Uterus (tissue), 4 donors: Measurements from ENCODE around the gene SUPT7L. TPM values are rescaled to one million over a fixed set of nuclear protein-coding genes. Genes with fewer than 3 reads are reported as not detected.

Experiments used
- DNase-seq, 2 donors: peaks; one replicate each; pipeline ENCODE4 v3.0.0-alpha.2; 2019 to 2020
- H3K27ac ChIP-seq, 2 donors: fragments of 200-600 bp; sonication (generic); 1 replicate in 1 of 2; 2 replicates in 1 of 2; pipeline ENCODE4 v1.5.1; 2016 to 2018
- H3K27me3 ChIP-seq, 2 donors: fragments of 200-600 bp; sonication (generic); one replicate each; pipeline ENCODE4 v1.5.1; 2018 to 2019; ENCODE audit warnings: control low read depth in 1 of 2
- H3K36me3 ChIP-seq, 2 donors: fragments of 200-600 bp; sonication (generic); one replicate each; pipeline ENCODE4 v1.5.1; 2019; ENCODE audit warnings: control low read depth in 1 of 2
- H3K4me1 ChIP-seq, 2 donors: fragments of 200-600 bp; sonication (generic); one replicate each; pipeline ENCODE4 v1.5.1; 2018 to 2019; ENCODE audit warnings: control low read depth in 1 of 2
- H3K4me3 ChIP-seq, 2 donors: fragments of 200-600 bp; sonication (generic); 1 replicate in 1 of 2; 2 replicates in 1 of 2; pipeline ENCODE4 v1.5.1; 2018 to 2019; ENCODE audit warnings: mild to moderate bottlenecking in 1 of 2
- H3K9me3 ChIP-seq, 2 donors: fragments of 200-600 bp; sonication (generic); one replicate each; pipeline ENCODE4 v1.5.1; 2019; ENCODE audit warnings: control low read depth in 1 of 2
- CTCF ChIP-seq, 4 experiments: fragments of 200-600 bp in 2 of 4; fragments of 450-650 bp in 2 of 4; sonication (generic) in 2 of 4; IDR thresholded peaks; one replicate each; pipeline ENCODE4 v1.5.1; 2016 to 2019; ENCODE audit warnings: antibody characterized with exemption in 4 of 4, mild to moderate bottlenecking in 2 of 4, moderate library complexity in 1 of 4
- POLR2A ChIP-seq, 2 donors: fragments of 450-650 bp; IDR thresholded peaks; one replicate each; pipeline ENCODE4 v1.6.1; 2016; ENCODE audit warnings: antibody characterized with exemption in 2 of 2, mild to moderate bottlenecking in 1 of 2, moderate library complexity in 1 of 2
- intact Hi-C: fragments of 100-400 bp; cut with DNase I; formaldehyde crosslinking; loops from one replicate; pipeline ENCODE4 v1.15.1; 2023; ENCODE audit warnings: low total_unique reads
- total RNA-seq, 4 donors: library from RNA; depleted of rRNA in 3 of 4; stranded (reverse); fragments of >200 nt in 3 of 4; gene quantifications; one replicate each; pipeline versions ENCODE4 v1.1.0 to v1.2.4, GENCODE V29; 2014 to 2023
- donor health status: DM: yes; HTN: yes; CAD: no.

SUPT7L gene
- total RNA-seq, 4 donors from 2014 or later, result 11.8 to 31.2 (median 20.2) TPM

- TF ChIP-seq POLR2A (IDR thresholded peaks at IDR 0.05) (no peak), CTCF (IDR thresholded peaks at IDR 0.05) (no peak)
- Histone ChIP-seq H3K27ac (no peak overlapping the region), H3K27me3 (no peaks in the 10 kb centered on the region), H3K4me1 (no peaks in the 10 kb centered on the region), H3K36me3 (no peaks in the 10 kb centered on the region), H3K9me3 (no peaks in the 10 kb centered on the region), H3K4me3 (no peak overlapping the region)
- no peak for DNase-seq
- intact Hi-C loops, result no loop called here
Measured at GRCh38 chr2:27680571-27680970, 17.2 kb upstream of the SUPT7L start.

- intact Hi-C loops, result no loop called here
- no peak overlapping the region for H3K4me3 ChIP-seq
Measured at GRCh38 chr2:27672723-27673486, 9.5 kb upstream of the SUPT7L start.

GRCh38 chr2:27671235-27671634, 7.8 kb upstream of the SUPT7L start:
- H3K4me3 ChIP-seq, result no peak overlapping the region
- no peaks in the 10 kb centered on the region for H3K27me3 ChIP-seq
- no peak overlapping the region for H3K27ac ChIP-seq
- H3K36me3 ChIP-seq, result no peaks in the 10 kb centered on the region
- DNase-seq, result no peak
- no peaks in the 10 kb centered on the region for H3K9me3 ChIP-seq
- intact Hi-C loops, result no loop called here
- H3K4me1 ChIP-seq, result no peaks in the 10 kb centered on the region
- TF ChIP-seq POLR2A (IDR thresholded peaks at IDR 0.05) (no peak), CTCF (IDR thresholded peaks at IDR 0.05) (no peak)

More at GRCh38 chr2:27672723-27673486, 9.5 kb upstream of the SUPT7L start:
- Histone ChIP-seq H3K27ac (no peak overlapping the region), H3K36me3 (no peaks in the 10 kb centered on the region), H3K9me3 (no peaks in the 10 kb centered on the region), H3K4me1 (no peaks in the 10 kb centered on the region), H3K27me3 (no peaks in the 10 kb centered on the region)
- TF ChIP-seq CTCF (IDR thresholded peaks at IDR 0.05), result no peak
- TF ChIP-seq POLR2A (IDR thresholded peaks at IDR 0.05), result no peak
- no peak for DNase-seq

- no peaks in the 10 kb centered on the region for H3K36me3 ChIP-seq
- intact Hi-C loops, result no loop called here
Measured at GRCh38 chr2:27667446-27667845, 4.0 kb upstream of the SUPT7L start.

More at GRCh38 chr2:27667446-27667845, 4.0 kb upstream of the SUPT7L start:
- H3K27ac ChIP-seq, result no peak overlapping the region
- H3K4me1 ChIP-seq, result peaks cover 0 to 2% of the 10 kb centered on the region in 2 donors
- no peak for TF ChIP-seq CTCF (IDR thresholded peaks at IDR 0.05)
- no peak for TF ChIP-seq POLR2A (IDR thresholded peaks at IDR 0.05)
- no peaks in the 10 kb centered on the region for H3K27me3 ChIP-seq
- no peak overlapping the region for H3K4me3 ChIP-seq
- DNase-seq, result no peak
- no peaks in the 10 kb centered on the region for H3K9me3 ChIP-seq
